ENCODE measurements around the gene MYOT. TPM values are rescaled to one million over a fixed set of nuclear protein-coding genes. Genes with fewer than 3 reads are reported as not detected.

MYOT gene
- total and polyA plus RNA-seq, 2 of the 4 experiments (the other 2 are of a cell fraction) = not detected

DNA sequence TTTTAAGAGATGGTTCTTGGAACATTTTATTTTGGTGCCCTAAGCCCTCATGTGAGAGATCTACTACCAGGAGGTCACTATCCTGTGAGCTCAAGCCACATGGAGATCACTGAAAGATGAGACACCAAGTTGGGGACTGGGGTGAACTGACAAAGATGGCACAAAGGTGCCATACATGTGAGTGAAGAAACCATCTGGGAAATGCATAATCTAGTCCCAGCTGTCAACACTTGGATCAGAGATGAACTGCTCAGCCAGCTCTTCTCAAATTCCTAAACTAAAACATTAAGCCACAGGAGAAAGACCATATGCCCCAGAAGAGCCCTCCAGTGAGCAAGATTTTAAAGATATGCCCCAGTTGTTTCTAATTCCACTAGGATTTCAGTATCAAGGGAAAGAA is 22.2 kb upstream of the MYOT start:
- no peak overlapping the region for H2BK120ac ChIP-seq (ENCODE audit: low read depth, low read length)
- H3K56ac ChIP-seq (ENCODE audit: extremely low read depth, insufficient read depth, low read length) = no peak overlapping the region
- no peaks in the 10 kb centered on the region for H3K9me3 ChIP-seq (ENCODE audit: control insufficient read depth, insufficient read depth, low read length)
- no peak overlapping the region for H2BK5ac ChIP-seq (ENCODE audit: low read depth, low read length, poor library complexity, severe bottlenecking)
- H3K27ac ChIP-seq (ENCODE audit: insufficient read depth, low read length) = no peak overlapping the region
- H3K4me2 ChIP-seq (ENCODE audit: low read depth, low read length) = no peak overlapping the region
- H4K20me1 ChIP-seq (ENCODE audit: insufficient read depth, low read length) = no peaks in the 10 kb centered on the region
- no peaks in the 10 kb centered on the region for H3K79me1 ChIP-seq (ENCODE audit: low read depth in 1 of 2, low read length in 2 of 2)
- no peak overlapping the region for H3K9ac ChIP-seq (ENCODE audit: low read depth, low read length)
- H3K9me1 ChIP-seq (ENCODE audit: insufficient read depth, low read length) = no peaks in the 10 kb centered on the region
- ATAC-seq (ENCODE audit: low read depth) (no peak), DNase-seq (no peak)
- no peaks in the 10 kb centered on the region for H3K4me1 ChIP-seq (ENCODE audit: control insufficient read depth, insufficient read depth, low read length)
- no peak for TF ChIP-seq CEBPB (IDR thresholded peaks at IDR 0.05; ENCODE audit: low read depth, low read length)
- H2AK9ac ChIP-seq (replicated peaks; ENCODE audit: low read depth, low read length, poor library complexity) = no peak overlapping the region
- ChIA-PET CTCF (interaction anchor here (0.7 kb wide), 2 partner anchors 15 to 170 kb away, joined by 3 read pairs; no protein-coding TSS in a partner anchor), POLR2A (ENCODE audit: unreplicated experiment) (no interaction called here)
- H3K36me3 ChIP-seq (ENCODE audit: control insufficient read depth, insufficient read depth, low read length) = no peaks in the 10 kb centered on the region
- no peak overlapping the region for H4K8ac ChIP-seq (ENCODE audit: low read depth in 2 of 2, low read length in 2 of 2)
- no peak overlapping the region for H2BK20ac ChIP-seq (ENCODE audit: low read depth, low read length)
- no peak overlapping the region for H3K4ac ChIP-seq (ENCODE audit: low read depth, low read length)
- no peak overlapping the region for H2AK5ac ChIP-seq (ENCODE audit: low read depth, low read length)
- H3K27me3 ChIP-seq (ENCODE audit: control insufficient read depth, insufficient read depth, low read length) = no peaks in the 10 kb centered on the region; the same call in 1 of the 2 replicates
- BruUV-seq (replicated peaks) = no TSS peak
- no peak overlapping the region for H2BK15ac ChIP-seq (ENCODE audit: low read depth, low read length)
- H3K23ac ChIP-seq (ENCODE audit: low read depth, low read length) = no peak overlapping the region
- no peak overlapping the region for H4K91ac ChIP-seq (ENCODE audit: insufficient read depth, low read depth, low read length)
- no peak overlapping the region for H3K4me3 ChIP-seq (ENCODE audit: insufficient read depth, low read depth, low read length)
- in situ Hi-C loops (cut with MboI; ENCODE audit: low sequenced_read_pairs) = no loop called here
- no peak overlapping the region for H4K5ac ChIP-seq (ENCODE audit: low read depth, low read length)
- no peak overlapping the region for H3K18ac ChIP-seq (ENCODE audit: low read depth, low read length)
- H2AFZ ChIP-seq (replicated peaks; ENCODE audit: low read length, poor library complexity) = no peak overlapping the region
- no peak overlapping the region for H3K14ac ChIP-seq (replicated peaks; ENCODE audit: low read depth, low read length)
- dilution Hi-C loops (cut with HindIII; ENCODE audit: low sequenced_read_pairs, unreplicated experiment) = no loop called here
- intact Hi-C loops (cut with micrococcal nuclease) = no loop called here
